GM12872 (cell line): ENCODE measurements around the gene PELI2.

Experiments
- CTCF ChIP-seq: IDR thresholded peaks from 3 replicates; pipeline ENCODE4 v1.5.1; 2011; ENCODE audit warnings: low read depth, mild to moderate bottlenecking, low read length, moderate library complexity; ENCODE audit not compliant: insufficient read depth

Gene PELI2

DNA sequence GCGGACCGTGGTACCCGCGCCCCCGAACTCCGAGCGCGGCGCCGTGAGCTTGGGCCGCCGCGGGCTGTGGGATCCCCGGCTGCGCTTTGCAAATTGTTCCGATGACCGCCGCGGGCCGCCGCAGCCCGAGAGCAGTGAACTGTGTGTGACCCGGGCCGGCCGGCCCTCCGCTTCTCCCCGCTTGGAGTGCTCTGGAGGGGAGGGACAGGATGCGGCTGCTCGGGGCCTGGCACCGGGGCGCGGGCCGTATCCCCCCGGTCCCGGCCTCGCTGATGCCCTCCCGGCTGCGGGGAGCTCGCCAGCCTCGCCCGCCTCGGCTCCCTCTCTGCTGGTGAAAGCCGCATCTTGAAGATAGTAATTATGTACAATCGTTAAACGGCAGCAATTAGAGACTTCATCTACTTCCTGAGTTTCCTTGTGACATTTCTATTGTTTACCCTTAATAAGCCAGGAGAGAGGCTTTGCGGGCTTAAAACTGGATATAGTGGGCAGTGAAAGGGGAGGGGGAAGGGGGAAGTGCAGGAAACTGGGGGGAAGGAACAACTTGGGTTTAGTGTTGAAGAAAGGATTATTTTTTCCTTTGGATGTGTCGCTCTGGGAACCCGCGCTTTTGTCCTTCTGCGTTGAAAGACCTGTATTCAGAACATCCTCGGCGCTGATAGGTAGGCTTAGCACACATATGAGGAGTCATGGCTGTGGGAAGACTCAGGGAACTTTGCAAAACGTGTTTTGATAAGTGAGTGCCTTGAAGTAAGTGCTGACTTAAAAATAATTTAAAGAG is 1.2 kb downstream of the PELI2 start:
- TF ChIP-seq CTCF = no peak

DNA sequence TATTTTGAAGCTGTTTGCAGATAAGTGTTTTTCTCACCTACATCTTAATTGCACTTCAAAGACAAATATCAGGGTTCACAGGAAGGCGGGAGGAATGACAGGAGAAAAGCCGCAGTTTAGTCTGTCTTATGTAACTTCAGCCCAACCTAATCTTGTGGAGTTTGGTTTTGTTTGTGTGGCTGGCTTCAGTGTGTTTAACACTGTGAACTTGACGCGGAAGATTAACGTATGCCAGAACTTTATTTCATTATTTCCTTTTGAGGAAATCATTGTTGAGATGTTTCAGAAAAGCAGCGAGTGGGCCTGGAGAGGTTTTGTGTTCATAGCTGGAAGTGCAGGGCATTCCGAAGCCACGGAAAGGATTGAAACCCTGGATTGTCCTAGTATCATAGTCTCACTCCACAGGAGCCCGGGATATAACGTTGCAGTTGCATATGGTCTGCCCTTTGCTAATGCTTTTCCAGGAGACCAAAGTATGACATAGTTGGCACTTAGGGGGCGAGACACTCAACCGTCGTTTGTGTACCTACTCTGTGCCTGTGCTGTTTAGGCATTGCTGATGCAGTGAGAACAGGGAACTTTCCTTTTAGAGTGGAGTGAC is 2.0 kb downstream of the PELI2 start:
- no peak for TF ChIP-seq CTCF

DNA sequence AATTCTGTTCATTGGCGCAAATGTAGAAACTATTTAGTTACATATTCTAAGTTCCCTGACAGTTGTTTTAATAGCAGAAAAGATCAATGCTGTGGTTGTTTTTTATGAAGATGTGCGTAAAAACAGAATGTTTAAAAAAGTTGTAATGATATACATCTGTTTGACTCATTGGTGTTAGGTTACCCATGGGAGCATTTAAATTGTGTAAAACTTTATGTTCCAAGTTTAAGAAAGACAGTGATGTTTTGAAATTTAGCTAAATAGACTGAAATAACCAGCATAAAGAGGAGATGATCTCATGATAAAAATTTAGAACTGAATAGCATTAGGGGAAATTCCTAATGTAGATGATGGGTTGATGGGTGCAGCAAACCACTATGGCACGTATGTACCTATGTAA is 3.6 kb downstream of the PELI2 start:
- no peak for TF ChIP-seq CTCF

DNA sequence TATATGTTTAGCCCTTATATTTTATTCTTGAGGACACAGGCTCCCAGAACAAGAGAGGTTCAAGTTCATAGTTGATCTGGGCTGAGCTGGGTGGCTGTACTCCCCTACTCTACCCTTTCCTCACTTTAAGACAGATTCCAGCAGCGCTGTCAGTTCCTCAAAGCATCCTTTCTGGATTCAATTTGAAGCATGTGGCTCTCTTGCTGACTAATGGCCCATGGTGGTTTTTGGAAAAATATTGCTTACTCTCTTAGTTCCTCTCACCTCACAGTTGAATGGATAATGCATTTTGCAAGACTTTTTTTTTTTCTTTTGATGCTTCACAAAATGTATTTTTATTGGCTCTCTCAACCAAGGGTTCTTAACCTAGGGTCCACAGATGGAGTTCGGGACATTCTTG is 4.1 kb downstream of the PELI2 start:
- no peak for TF ChIP-seq CTCF

GRCh38 chr14:56124327-56124726 is 6.1 kb downstream of the PELI2 start:
- no peak for TF ChIP-seq CTCF

DNA sequence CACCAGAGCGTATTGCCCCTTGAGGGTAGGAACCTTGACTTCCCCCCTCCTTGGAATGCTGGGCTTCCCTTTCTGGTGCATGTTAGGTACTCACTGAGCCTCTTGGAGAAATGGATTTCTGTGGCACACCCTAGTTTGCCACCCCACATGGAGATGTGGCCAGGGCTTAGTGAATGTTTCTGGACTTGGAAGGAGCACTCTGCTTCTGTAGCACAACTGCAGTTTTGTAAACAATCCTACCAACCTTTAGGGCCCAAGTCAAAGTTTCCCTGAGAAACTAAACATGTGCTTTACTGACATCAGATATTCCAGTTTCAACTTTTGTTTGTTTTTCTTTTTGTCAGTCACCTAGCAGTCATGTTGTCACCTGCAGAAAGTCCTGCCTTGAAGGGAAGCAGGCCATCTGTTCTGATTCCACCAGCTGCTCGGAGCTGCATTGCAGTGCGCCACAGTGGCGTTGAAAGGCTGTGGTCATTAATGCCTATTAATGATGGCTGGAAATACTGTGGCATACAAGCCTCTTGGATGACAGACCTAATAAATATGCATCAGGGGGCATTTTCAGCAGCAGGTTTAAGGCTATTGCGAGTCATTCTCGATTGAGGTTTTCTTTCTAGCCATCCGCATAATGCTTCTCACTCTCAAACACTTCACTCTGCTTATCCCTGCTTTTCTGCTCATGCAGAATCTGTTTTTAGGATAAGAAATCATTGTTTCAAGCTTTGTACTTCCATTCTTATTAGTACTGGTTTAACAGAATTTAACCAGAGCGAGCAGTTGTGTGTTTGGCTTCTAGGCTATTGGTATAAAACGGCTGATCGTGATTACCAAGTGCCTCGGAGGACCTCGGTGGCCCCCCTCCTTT is 7.8 kb downstream of the PELI2 start:
- TF ChIP-seq CTCF = no peak

DNA sequence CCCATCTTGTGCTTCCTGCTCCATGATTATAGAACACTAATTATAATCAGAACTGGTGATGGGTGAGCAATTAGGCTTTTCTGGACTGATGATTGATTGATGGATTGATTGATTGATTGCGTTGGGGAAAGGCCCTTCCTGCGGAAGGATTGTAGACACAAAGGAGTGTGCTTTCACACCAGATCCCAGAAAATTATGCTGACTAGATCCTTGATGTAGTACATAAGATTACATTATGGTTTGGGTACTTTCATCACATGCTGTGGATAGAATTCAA is 8.4 kb downstream of the PELI2 start:
- TF ChIP-seq CTCF = no peak
